GM19025 (cell line): ENCODE results near the gene CARD18.

ENCODE experiments used
- ATAC-seq: cut with Tn5 transposase; IDR thresholded peaks from one replicate; pipeline ENCODE4 v1.9.1; 2021; ENCODE audit warnings: mild to moderate bottlenecking, low read depth, moderate library complexity; ENCODE audit not compliant: unreplicated experiment

CARD18 gene

GRCh38 chr11:105139669-105140068 is at the start of gene CARD18:
Gene CARD18 (minus strand): TSS chr11:105139769. CDS start chr11:105139726, 43 bp downstream.
- no peak for ATAC-seq

GRCh38 chr11:105183987-105184386 is 44.4 kb upstream of the CARD18 start:
- no peak for ATAC-seq

GRCh38 chr11:105183426-105183825 is 43.9 kb upstream of the CARD18 start:
- ATAC-seq: no peak

- ATAC-seq: no peak
These were observed 42.0 kb upstream of the CARD18 start for GRCh38 chr11:105181521-105181920.

GRCh38 chr11:105181100-105181499 is 41.5 kb upstream of the CARD18 start:
- ATAC-seq: no peak

GRCh38 chr11:105179542-105180278 is 40.1 kb upstream of the CARD18 start:
- ATAC-seq: no peak

GRCh38 chr11:105177658-105178057 is 38.1 kb upstream of the CARD18 start:
- no peak for ATAC-seq

GRCh38 chr11:105168457-105168856 is 28.9 kb upstream of the CARD18 start:
- no peak for ATAC-seq

- no peak for ATAC-seq
These were observed 27.7 kb upstream of the CARD18 start for GRCh38 chr11:105167244-105167643.

GRCh38 chr11:105164208-105164607 is 24.6 kb upstream of the CARD18 start:
- no peak for ATAC-seq

GRCh38 chr11:105162506-105162905 is 22.9 kb upstream of the CARD18 start:
- no peak for ATAC-seq

GRCh38 chr11:105158436-105158835 is 18.9 kb upstream of the CARD18 start:
- no peak for ATAC-seq

- ATAC-seq: no peak
These were observed 17.2 kb upstream of the CARD18 start for GRCh38 chr11:105156720-105157119.

- no peak for ATAC-seq
These were observed 16.7 kb upstream of the CARD18 start for GRCh38 chr11:105156231-105156630.

GRCh38 chr11:105155679-105156078 is 16.1 kb upstream of the CARD18 start:
- ATAC-seq: no peak

GRCh38 chr11:105153392-105153791 is 13.8 kb upstream of the CARD18 start:
- ATAC-seq: no peak

GRCh38 chr11:105152560-105152959 is 13.0 kb upstream of the CARD18 start:
- ATAC-seq: no peak

GRCh38 chr11:105152021-105152512 is 12.5 kb upstream of the CARD18 start:
- ATAC-seq: no peak

- no peak for ATAC-seq
These were observed 9.9 kb upstream of the CARD18 start for GRCh38 chr11:105149477-105149876.

GRCh38 chr11:105148241-105148640 is 8.7 kb upstream of the CARD18 start:
- ATAC-seq: no peak

GRCh38 chr11:105144887-105145286 is 5.3 kb upstream of the CARD18 start:
- ATAC-seq: no peak

- no peak for ATAC-seq
These were observed 2.6 kb upstream of the CARD18 start for GRCh38 chr11:105142167-105142566.
